ENCODE data around the gene CD300C. TPM values are rescaled to one million over a fixed set of nuclear protein-coding genes. Genes with fewer than 3 reads are reported as not detected.

CD300C gene
- total RNA-seq, 1 donor from 2014 or later = 0.27 TPM

DNA sequence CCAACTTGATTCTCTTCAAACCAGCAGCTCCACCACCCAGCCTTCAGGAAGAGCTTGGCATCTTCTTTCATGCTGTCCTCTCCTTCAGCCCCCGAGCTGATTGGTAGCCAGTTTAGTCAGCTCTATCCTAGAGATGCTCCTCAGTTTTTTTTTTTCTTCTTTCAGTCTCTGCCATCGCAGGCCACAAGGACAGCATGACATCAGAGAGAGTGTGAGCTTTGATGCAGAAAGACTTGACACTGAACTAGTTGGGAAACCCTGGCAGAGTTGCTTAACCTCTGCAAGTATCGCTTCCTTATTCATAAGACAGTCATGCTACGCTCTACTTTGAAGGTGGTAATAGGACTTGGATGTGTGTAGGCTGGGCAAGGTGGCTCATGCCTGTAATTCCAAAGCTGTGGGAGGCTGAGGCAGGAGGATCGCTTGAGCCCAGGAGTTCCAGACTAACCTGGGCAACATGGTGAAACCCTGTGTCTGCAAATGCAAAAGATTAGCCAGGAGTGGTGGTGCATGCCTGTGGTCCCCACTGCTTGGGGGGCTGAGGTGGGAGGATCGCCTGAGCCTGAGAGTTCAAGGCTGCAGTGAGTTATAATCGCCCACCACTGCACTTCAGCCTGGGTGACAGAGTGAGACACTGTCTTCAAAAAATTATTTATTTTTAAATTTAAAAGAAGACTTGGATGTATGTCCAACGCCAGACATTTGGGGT, 17.3 kb downstream of the CD300C start:
- H3K36me3 Mint-ChIP-seq (ENCODE audit: low read depth, unreplicated experiment) = no peaks in the 10 kb centered on the region
- no peaks in the 10 kb centered on the region for H3K4me1 Mint-ChIP-seq (ENCODE audit: low read depth, unreplicated experiment)
- H3K9me3 Mint-ChIP-seq (ENCODE audit: unreplicated experiment) = peaks cover 2% of the 10 kb centered on the region
- H3K27ac Mint-ChIP-seq (ENCODE audit: unreplicated experiment) = no peak overlapping the region
- TF ChIP-seq, protein P1, sequence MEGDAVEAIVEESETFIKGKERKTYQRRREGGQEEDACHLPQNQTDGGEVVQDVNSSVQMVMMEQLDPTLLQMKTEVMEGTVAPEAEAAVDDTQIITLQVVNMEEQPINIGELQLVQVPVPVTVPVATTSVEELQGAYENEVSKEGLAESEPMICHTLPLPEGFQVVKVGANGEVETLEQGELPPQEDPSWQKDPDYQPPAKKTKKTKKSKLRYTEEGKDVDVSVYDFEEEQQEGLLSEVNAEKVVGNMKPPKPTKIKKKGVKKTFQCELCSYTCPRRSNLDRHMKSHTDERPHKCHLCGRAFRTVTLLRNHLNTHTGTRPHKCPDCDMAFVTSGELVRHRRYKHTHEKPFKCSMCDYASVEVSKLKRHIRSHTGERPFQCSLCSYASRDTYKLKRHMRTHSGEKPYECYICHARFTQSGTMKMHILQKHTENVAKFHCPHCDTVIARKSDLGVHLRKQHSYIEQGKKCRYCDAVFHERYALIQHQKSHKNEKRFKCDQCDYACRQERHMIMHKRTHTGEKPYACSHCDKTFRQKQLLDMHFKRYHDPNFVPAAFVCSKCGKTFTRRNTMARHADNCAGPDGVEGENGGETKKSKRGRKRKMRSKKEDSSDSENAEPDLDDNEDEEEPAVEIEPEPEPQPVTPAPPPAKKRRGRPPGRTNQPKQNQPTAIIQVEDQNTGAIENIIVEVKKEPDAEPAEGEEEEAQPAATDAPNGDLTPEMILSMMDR (IDR thresholded peaks at IDR 0.05; ENCODE audit: insufficient read depth, low read depth, low read length) = no peak
- no peak for TF ChIP-seq EZH2 (IDR thresholded peaks at IDR 0.05; ENCODE audit: insufficient read depth, low read length)
- H3K4me3 ChIP-seq (ENCODE audit: insufficient read depth, low read depth, low read length) = no peak overlapping the region
- no peaks in the 10 kb centered on the region for H3K79me2 ChIP-seq (ENCODE audit: insufficient read depth, low read length)
- no peak overlapping the region for H3K4me3 Mint-ChIP-seq (ENCODE audit: unreplicated experiment)
- H2AFZ ChIP-seq (ENCODE audit: low read depth, low read length) = no peak overlapping the region
- H3K27me3 ChIP-seq (ENCODE audit: insufficient read depth, low read length) = no peaks in the 10 kb centered on the region
- DNase-seq (ENCODE audit: low read depth) = no peak
- no peaks in the 10 kb centered on the region for H3K4me1 ChIP-seq (ENCODE audit: insufficient read depth, low read length)
- no peaks in the 10 kb centered on the region for H4K20me1 ChIP-seq (ENCODE audit: insufficient read depth, low read length)
- H3K36me3 ChIP-seq (ENCODE audit: insufficient read depth, low read length) = no peaks in the 10 kb centered on the region
- no peak for FAIRE-seq
- peaks cover 70% of the 10 kb centered on the region for H3K27me3 Mint-ChIP-seq (ENCODE audit: low read depth, unreplicated experiment)
- no peaks in the 10 kb centered on the region for H3K9me3 ChIP-seq (ENCODE audit: insufficient read depth, low read depth, low read length)
- no peak overlapping the region for H3K4me2 ChIP-seq (ENCODE audit: low read length)
- no peak overlapping the region for H3K27ac ChIP-seq (ENCODE audit: low read depth, low read length)
- H3K9ac ChIP-seq (ENCODE audit: low read length) = no peak overlapping the region

DNA sequence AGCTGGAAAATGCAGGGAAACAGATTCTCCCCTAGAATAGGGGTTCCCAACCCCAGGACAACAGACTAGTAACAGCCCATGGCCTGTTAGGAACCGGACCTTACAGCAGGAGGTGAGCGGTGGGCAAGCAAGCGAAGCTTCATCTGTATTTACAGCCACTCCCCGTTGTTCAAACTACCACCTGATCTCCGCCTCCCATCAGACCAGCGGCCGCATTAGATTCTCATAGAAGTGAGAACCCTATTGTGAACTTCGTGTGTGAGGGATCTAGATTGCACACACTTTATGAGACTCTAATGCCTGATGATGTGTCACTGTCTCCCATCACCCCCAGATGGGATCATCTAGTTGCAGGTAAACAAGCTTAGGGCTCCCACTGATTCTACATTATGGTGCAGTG, 18.2 kb downstream of the CD300C start:
- Mint-ChIP-seq H3K36me3 (ENCODE audit: low read depth, unreplicated experiment) (no peaks in the 10 kb centered on the region), H3K4me1 (ENCODE audit: low read depth, unreplicated experiment) (no peaks in the 10 kb centered on the region)

More for the DNA sequence above, 18.2 kb downstream of the CD300C start:
- no peaks in the 10 kb centered on the region for H3K79me2 ChIP-seq (ENCODE audit: insufficient read depth, low read length)
- no peaks in the 10 kb centered on the region for H3K27me3 ChIP-seq (ENCODE audit: insufficient read depth, low read length)
- no peak for FAIRE-seq
- no peak overlapping the region for H3K4me3 ChIP-seq (ENCODE audit: insufficient read depth, low read depth, low read length)
- H4K20me1 ChIP-seq (ENCODE audit: insufficient read depth, low read length) = no peaks in the 10 kb centered on the region
- Mint-ChIP-seq H3K4me3 (ENCODE audit: unreplicated experiment) (no peak overlapping the region), H3K27ac (ENCODE audit: unreplicated experiment) (no peak overlapping the region), H3K27me3 (ENCODE audit: low read depth, unreplicated experiment) (peaks cover 74% of the 10 kb centered on the region), H3K9me3 (ENCODE audit: unreplicated experiment) (peaks cover 7% of the 10 kb centered on the region)
- H3K27ac ChIP-seq (ENCODE audit: low read depth, low read length) = no peak overlapping the region
- no peak overlapping the region for H3K4me2 ChIP-seq (ENCODE audit: low read length)
- no peaks in the 10 kb centered on the region for H3K36me3 ChIP-seq (ENCODE audit: insufficient read depth, low read length)
- H3K9me3 ChIP-seq (ENCODE audit: insufficient read depth, low read depth, low read length) = peaks cover 1% of the 10 kb centered on the region
- no peak overlapping the region for H2AFZ ChIP-seq (ENCODE audit: low read depth, low read length)
- no peak overlapping the region for H3K9ac ChIP-seq (ENCODE audit: low read length)
- no peak for DNase-seq (ENCODE audit: low read depth)
- no peaks in the 10 kb centered on the region for H3K4me1 ChIP-seq (ENCODE audit: insufficient read depth, low read length)
- TF ChIP-seq EZH2 (IDR thresholded peaks at IDR 0.05; ENCODE audit: insufficient read depth, low read length) = no peak
- TF ChIP-seq, protein P1 (IDR thresholded peaks at IDR 0.05; ENCODE audit: insufficient read depth, low read depth, low read length) = no peak

Measured in astrocyte (in vitro differentiated cells and primary cell).